K562 (cell line): ENCODE results near the gene CSK. TPM values are rescaled to one million over a fixed set of nuclear protein-coding genes. Genes with fewer than 3 reads are reported as not detected.
A peak's percentile ranks its signal among the peaks of the same experiment; 100 is the strongest.

ENCODE experiments used
- CREM ChIP-seq: IDR thresholded peaks from 2 replicates; pipeline ENCODE4 v1.6.1; 2014; ENCODE audit warnings: antibody characterized with exemption, low read depth
- CTCF ChIP-seq, 3 experiments: IDR thresholded peaks in 2 of 3; conservative IDR thresholded peaks in 1 of 3; 2 replicates each; pipeline ENCODE4 v1.5.1; 2011 to 2012; ENCODE audit warnings: low read length in 3 of 3, mild to moderate bottlenecking in 3 of 3, control low read depth in 2 of 3, improper control_type of control experiment in 1 of 3, inconsistent platforms in 1 of 3, low read depth in 1 of 3, mixed read lengths in 1 of 3, moderate library complexity in 1 of 3; ENCODE audit not compliant: insufficient read depth in 2 of 3
- E2F8 ChIP-seq: fragments of 450-650 bp; IDR thresholded peaks from 2 replicates; pipeline ENCODE4 v1.7.1; 2018; ENCODE audit warnings: mild to moderate bottlenecking, low read depth; ENCODE audit not compliant: partially characterized antibody
- ELF1 ChIP-seq: fragments of 200-800 bp; sonication (Bioruptor generic); IDR thresholded peaks from 2 replicates; pipeline ENCODE4 v1.6.1; 2016; ENCODE audit warnings: missing genetic modification characterization, missing compliant biosample characterization
- HDAC3 ChIP-seq: fragments of 450-650 bp; IDR thresholded peaks from 2 replicates; pipeline ENCODE4 v1.6.1; 2018; ENCODE audit warnings: borderline replicate concordance, mild to moderate bottlenecking, moderate library complexity; ENCODE audit not compliant: partially characterized antibody
- HMG20B ChIP-seq: fragments of 250-450 bp; sonication (Bioruptor Pico); IDR thresholded peaks from 2 replicates; pipeline ENCODE4 v1.5.0; 2021; ENCODE audit warnings: mild to moderate bottlenecking
- HNRNPL ChIP-seq: fragments of 200-400 bp; formaldehyde crosslinking; IDR thresholded peaks from 2 replicates; pipeline ENCODE4 v1.6.1; 2017; ENCODE audit warnings: low read depth, mild to moderate bottlenecking, low read length
- KDM2B ChIP-seq: fragments of 250-450 bp; sonication (Bioruptor Pico); IDR thresholded peaks from 2 replicates; pipeline ENCODE4 v1.8.0; 2021; ENCODE audit warnings: mild to moderate bottlenecking, moderate library complexity
- L3MBTL2 ChIP-seq: fragments of 450-650 bp; IDR thresholded peaks from 2 replicates; pipeline ENCODE4 v1.6.1; 2016; ENCODE audit warnings: mild to moderate bottlenecking, moderate library complexity
- LCOR ChIP-seq: sonication (generic); formaldehyde crosslinking; IDR thresholded peaks from 2 replicates; pipeline ENCODE4 v1.8.0; 2022; ENCODE audit warnings: mild to moderate bottlenecking, missing genetic modification reagents
- NCOA4 ChIP-seq: fragments of 450-650 bp; IDR thresholded peaks from 2 replicates; pipeline ENCODE4 v1.6.1; 2018; ENCODE audit warnings: mild to moderate bottlenecking; ENCODE audit not compliant: partially characterized antibody
- PKNOX1 ChIP-seq: fragments of 450-650 bp; IDR thresholded peaks from 2 replicates; pipeline ENCODE4 v1.6.1; 2016
- POLR2A ChIP-seq: fragments of 450-650 bp; conservative IDR thresholded peaks from 2 replicates; pipeline ENCODE4 v1.6.1; 2016
- RB1 ChIP-seq: fragments of 450-650 bp; IDR thresholded peaks from 2 replicates; pipeline ENCODE4 v1.6.1; 2017; ENCODE audit warnings: low read depth, mild to moderate bottlenecking
- SIN3A ChIP-seq, 2 experiments: fragments of 150-350 bp in 1 of 2; IDR thresholded peaks; 2 replicates each; pipeline ENCODE4 v1.6.1; 2011 to 2016; ENCODE audit warnings: borderline replicate concordance in 2 of 2, low read depth in 2 of 2, low read length in 2 of 2, mild to moderate bottlenecking in 2 of 2, moderate library complexity in 2 of 2; ENCODE audit not compliant: control insufficient read depth in 1 of 2
- SMARCB1 ChIP-seq: IDR thresholded peaks from 2 replicates; pipeline ENCODE4 v1.6.1; 2011; ENCODE audit warnings: improper control_type of control experiment, low read depth; ENCODE audit not compliant: insufficient read length
- YBX1 ChIP-seq: fragments of 450-650 bp; IDR thresholded peaks from 2 replicates; pipeline ENCODE4 v1.7.1; 2016; ENCODE audit warnings: mild to moderate bottlenecking
- ZBTB12 ChIP-seq: fragments of 250-450 bp; sonication (Bioruptor Pico); IDR thresholded peaks from 2 replicates; pipeline ENCODE4 v1.4.0; 2020
- ZBTB7A ChIP-seq: IDR thresholded peaks from 2 replicates; pipeline ENCODE4 v1.6.1; 2011; ENCODE audit warnings: low read depth, mild to moderate bottlenecking, low read length, moderate library complexity, borderline replicate concordance; ENCODE audit not compliant: control insufficient read depth
- polyA plus RNA-seq, 8 experiments: library from polyadenylated mRNA; depleted of rRNA in 4 of 8; stranded (reverse) in 5 of 8; unstranded in 3 of 8; fragments of >200 nt; fragmentation: Nextera tagmentation in 2 of 8; fragmentation: Illumina TruSeq in 1 of 8; extraction: Ambion mirVana in 2 of 8; extraction: Trizol in 1 of 8; gene quantifications; 2 replicates each; pipeline versions ENCODE4 v1.2.1 to v1.2.3, GENCODE V29; 2011 to 2014; ENCODE audit warnings: inconsistent platforms in 1 of 8, missing spikeins in 1 of 8
- total RNA-seq, 7 experiments: library from RNA; depleted of rRNA in 6 of 7; stranded (reverse); fragments of >200 nt in 6 of 7; fragmentation: Illumina TruSeq in 2 of 7; extraction: Trizol in 2 of 7; gene quantifications; 2 replicates each; pipeline versions ENCODE4 v1.2.1 to v1.2.3, GENCODE V29; 2011 to 2021; ENCODE audit warnings: low replicate concordance in 1 of 7
- TF ChIP-seq, protein P1 (sequence below), 2 experiments: fragments of 250-450 bp in 1 of 2; fragments of 450-650 bp in 1 of 2; sonication (Bioruptor Pico) in 1 of 2; IDR thresholded peaks; 2 replicates each; pipeline versions ENCODE4 v1.6.1 to v1.8.0; 2016 to 2021; ENCODE audit warnings: mild to moderate bottlenecking in 2 of 2, moderate library complexity in 2 of 2, missing compliant biosample characterization in 1 of 2, missing genetic modification characterization in 1 of 2

Gene CSK
- total and polyA plus RNA-seq, 9 of the 15 experiments (the other 6 are each of a cell fraction or from before 2014, with no cell fraction given), result 1.5 to 112 (median 22.5) TPM

- TF ChIP-seq PKNOX1 (peak; percentile 98), ELF1 (tag) (0 out of 2 replicates have a peak, but pooled peaks have one; percentile 27), SIN3A (IDR thresholded peaks at IDR 0.05; ENCODE audit: borderline replicate concordance in 2 of 2, control insufficient read depth in 1 of 2, low read depth in 2 of 2, low read length in 2 of 2) (peak in 1 of 2 experiments; percentile 94; a peak in 1 of 4 replicates), POLR2A (peak; percentile 81), HMG20B (CRISPR knock-in tag) (no peak), SMARCB1 (no peak), HDAC3 (no peak), CTCF (IDR thresholded peaks at IDR 0.05 in 2 of 3, conservative IDR thresholded peaks at IDR 0.05 in 1 of 3; ENCODE audit: insufficient read depth in 2 of 3, low read depth in 1 of 3, low read length in 3 of 3) (peak; percentile 67 to 85 (median 78)), CREM (peak; percentile 41; the same call in 1 of the 2 replicates), E2F8 (peak; percentile 55), KDM2B (CRISPR knock-in tag) (peak; percentile 68; the same call in 1 of the 2 replicates), LCOR (peak; percentile 87), ZBTB12 (CRISPR knock-in tag) (no peak), L3MBTL2 (peak; percentile 97), YBX1 (no peak), NCOA4 (no peak), HNRNPL (peak; percentile 69; the same call in 1 of the 2 replicates), ZBTB7A (peak; percentile 65), RB1 (peak; percentile 98)
- TF ChIP-seq, protein P1, sequence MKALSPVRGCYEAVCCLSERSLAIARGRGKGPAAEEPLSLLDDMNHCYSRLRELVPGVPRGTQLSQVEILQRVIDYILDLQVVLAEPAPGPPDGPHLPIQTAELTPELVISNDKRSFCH (CRISPR knock-in tag; IDR thresholded peaks at IDR 0.05), result no peak
- TF ChIP-seq, protein P1 (tag; IDR thresholded peaks at IDR 0.05), result peak; percentile 56
These were observed 60.9 kb downstream of the CSK start, which contains the start of gene ULK3 (continued) for GRCh38 chr15:74842581-74843444.
